HG02970 (cell line): Measurements from ENCODE around the gene FADS3.

ENCODE experiments used
- ATAC-seq: cut with Tn5 transposase; IDR thresholded peaks from one replicate; pipeline ENCODE4 v1.9.1; 2021; ENCODE audit warnings: mild to moderate bottlenecking, moderate library complexity, moderate number of reproducible peaks; ENCODE audit not compliant: unreplicated experiment, low FRiP score

Gene FADS3

DNA sequence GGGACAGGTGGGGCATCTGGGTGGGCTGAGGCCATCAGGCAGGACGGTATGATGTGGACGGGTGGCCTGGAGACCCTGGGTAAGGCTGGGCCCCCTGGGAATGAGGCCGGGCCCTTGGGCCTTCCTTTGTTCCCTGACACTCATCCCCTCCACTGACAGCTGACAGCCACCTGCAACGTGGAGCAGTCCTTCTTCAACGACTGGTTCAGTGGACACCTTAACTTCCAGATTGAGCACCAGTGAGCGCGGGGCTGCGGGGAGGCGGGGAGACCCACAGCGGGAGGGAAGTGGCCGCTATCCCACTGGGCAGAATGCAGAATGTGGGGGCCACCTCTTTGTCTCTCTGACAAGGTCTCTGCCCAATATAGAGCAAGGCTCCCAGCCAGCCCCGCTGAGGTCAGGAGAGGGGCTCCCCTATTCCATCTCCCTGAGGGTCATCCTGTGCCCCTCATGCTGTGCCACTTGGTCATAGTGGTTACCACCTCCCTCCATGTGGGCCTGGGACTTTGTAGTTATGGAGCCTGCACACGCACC lies 27.7 kb downstream of the FADS3 start:
- no peak for ATAC-seq

- ATAC-seq: no peak
Measured at GRCh38 chr11:61862714-61863547, 28.4 kb downstream of the FADS3 start.

GRCh38 chr11:61861634-61862033 lies 29.7 kb downstream of the FADS3 start:
- ATAC-seq: no peak

DNA sequence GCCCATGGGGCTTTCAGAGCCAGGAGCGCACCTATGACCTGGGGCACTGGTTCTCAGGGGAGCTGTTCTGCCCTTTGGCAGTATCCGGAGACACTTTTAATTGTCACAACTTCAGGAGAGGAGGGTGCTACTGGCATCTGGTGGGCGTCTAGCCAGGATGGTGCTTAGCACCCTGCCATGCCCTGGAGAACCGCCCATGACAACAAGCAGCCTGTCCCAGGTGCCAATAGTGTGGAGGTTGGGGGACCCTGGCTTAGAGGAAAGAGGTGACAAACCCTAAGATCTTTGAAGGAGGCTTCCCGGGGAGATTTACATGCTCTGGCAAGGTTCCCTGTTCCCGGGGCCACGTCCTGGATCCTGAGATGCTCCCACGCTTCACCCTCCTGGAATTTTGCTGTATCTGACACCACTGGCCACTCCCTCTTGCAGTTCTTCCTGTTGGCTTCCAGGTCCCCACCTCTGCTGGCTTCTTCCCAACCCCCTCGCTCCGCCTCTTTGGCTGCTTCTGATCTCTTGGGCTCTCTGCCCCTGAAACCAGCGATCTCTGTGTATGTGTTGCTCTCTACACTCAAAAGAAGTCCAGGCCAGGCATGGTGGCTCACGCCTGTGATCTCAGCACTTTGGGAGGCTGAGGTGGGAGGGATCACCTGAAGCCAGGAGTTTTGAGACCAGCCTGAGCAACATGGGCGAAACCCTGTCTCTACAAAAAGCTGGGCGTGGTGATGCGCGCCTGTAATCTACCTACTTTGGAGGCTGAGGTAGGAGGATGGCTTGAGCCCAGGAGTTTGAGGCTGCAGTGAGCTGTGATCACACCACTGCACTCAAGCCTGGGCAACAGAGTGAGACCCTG lies 31.1 kb downstream of the FADS3 start:
- no peak for ATAC-seq

DNA sequence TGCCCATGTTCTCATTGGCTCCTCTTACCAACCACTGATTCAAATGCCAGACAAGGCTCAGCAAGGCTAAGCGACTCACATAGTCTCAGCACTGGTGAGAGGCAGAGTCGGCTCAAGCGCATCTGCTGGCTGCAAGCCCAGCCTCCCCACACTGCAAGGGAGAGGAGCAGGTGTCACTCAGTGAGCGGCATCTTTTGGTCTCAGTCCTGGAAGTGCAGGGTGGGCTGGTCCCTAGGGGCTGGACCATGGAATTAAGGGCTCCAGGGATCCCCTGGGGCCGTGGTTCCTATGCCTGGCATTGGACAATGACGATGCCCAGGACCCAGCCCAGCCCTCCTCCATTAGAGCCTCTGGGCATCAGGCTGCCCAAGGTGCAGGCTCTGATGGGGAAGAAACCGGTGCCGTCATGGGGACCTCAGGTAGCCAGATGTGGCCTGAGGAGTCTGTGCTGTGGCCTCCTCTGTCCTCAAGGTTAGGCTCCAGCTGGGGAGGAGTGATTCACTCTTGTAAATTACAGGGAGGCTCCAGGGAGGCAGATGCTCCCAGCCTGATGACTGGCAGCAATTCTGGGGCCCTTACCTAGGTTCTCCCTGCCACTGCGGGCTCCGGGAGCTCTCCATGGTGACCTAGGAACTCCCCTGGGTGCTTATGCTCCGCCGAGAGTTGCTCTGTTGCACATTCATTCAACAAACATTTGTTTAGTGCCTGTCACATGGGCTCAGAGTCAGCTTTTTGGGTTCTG lies 35.2 kb downstream of the FADS3 start:
- no peak for ATAC-seq

DNA sequence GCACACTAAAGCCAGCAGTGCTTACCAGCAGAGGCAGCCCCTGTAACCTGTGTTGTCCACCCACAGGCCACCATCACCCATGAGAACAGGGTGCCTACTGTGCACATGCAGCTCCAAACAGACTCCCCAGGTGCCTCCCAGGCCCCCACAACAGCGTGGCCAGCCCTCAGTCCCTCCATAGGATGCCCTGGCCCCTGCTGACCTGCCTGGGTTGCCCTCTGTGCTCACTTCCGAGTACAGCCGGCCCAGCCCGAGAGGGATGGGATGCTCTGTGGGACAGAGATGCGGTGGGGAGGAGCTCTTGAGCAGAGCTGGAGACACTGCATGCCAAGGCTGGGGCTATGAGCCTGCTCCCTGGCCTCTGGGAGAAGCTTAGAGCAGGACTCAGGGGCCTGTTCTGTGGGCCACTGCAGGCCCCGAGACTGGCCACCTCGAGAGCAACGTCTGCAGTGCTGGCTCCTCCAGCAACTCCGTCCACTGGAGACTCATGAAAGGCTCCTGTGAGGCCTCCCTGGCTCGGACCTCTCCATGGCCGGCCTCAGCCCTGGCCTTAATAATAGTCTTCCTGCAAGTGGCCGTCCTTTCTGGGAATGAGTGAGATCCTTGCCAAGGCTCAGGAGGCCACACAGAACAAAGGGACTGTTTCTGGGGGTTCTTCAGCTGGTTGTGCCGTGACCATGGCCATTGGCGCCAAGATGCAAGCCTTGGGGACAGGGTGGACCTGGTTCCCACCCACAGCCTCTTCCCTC lies 36.2 kb downstream of the FADS3 start:
- no peak for ATAC-seq

GRCh38 chr11:61854206-61854895 lies 37.0 kb downstream of the FADS3 start:
- ATAC-seq: no peak

DNA sequence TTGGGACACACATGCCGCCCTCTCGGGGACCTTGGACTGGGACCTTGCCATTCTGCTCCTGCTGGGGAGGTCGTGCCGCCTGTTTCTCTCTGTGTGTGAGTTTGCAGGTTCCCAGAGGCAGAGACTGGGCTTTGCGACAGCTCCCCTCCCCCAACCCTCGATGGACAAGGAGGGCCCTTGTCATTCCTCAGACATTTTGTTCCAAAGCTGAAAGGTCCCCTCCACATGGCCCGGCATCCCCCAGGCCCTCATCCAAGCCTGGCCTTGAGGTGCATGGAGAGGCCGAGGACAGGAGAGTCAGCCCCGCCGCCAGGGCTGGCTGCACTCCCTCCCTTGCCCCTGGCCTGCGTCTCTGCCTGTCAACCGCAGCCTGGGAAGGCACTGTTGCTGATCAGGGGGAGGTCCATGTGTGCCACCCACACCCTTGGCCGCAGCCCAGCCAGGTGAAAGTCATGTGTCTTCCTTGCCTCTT lies 37.6 kb downstream of the FADS3 start:
- no peak for ATAC-seq

- ATAC-seq: no peak
Measured at GRCh38 chr11:61851900-61852295, 39.4 kb downstream of the FADS3 start.

DNA sequence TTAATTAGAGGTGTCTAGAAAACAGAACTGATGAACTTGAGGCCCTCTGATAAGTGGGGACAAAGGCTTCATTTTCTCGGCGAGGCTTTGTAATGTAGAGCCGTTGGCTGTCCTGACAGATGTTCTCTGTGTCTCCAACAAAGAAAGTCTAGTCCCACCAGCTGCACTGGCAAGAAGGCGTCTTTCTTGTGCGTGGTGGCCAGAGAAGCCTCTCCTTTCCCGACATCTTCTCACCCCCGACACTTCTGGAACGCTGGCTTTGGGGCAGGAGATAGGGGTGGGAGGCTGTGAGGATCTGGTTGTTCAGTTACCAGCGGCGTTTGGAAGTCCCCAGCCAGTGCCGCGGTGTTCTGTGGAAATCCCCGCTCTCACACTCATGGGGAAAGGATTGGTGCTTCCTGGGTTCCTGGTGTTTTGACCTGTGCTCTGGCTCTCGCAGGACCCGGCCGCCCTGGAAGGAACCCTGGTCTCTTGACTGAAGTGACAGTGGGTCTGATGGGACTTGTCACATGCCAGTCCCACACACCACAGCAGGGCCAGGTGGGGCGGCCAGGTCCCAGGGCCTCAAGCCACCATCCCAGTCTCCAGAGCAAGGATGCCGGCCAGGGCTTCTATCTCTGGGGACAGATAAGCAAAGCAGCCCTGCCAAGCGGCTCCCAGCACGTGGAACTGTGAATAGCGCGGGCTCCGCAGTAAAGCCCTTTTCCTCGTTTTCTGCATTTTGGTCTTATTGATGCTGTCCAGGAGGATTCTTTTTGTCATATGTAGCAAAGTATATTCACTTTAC lies 40.0 kb downstream of the FADS3 start:
- ATAC-seq: no peak

- ATAC-seq: no peak
Measured at GRCh38 chr11:61850687-61851086, 40.7 kb downstream of the FADS3 start.

DNA sequence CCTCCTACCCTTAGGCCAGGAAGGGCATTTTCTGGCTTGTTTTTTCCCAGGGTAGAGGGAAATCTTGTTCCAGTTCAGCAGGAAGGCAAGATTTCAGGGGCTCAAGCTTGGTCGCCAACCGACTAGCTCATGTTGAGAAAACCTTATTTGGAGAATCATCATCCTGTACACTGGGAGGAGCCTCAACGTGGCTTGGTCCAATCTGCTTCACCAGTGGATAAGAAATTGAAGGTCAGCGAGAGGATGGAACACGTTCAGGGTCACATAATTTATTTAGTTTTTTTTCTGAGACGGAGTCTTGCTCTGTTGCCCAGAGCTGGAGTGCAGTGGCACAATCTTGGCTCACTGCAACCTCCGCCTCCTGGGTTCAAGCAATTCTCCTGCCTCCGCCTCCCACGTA lies 42.7 kb downstream of the FADS3 start:
- ATAC-seq: no peak

GRCh38 chr11:61847914-61848581 lies 43.3 kb downstream of the FADS3 start:
- ATAC-seq: no peak

DNA sequence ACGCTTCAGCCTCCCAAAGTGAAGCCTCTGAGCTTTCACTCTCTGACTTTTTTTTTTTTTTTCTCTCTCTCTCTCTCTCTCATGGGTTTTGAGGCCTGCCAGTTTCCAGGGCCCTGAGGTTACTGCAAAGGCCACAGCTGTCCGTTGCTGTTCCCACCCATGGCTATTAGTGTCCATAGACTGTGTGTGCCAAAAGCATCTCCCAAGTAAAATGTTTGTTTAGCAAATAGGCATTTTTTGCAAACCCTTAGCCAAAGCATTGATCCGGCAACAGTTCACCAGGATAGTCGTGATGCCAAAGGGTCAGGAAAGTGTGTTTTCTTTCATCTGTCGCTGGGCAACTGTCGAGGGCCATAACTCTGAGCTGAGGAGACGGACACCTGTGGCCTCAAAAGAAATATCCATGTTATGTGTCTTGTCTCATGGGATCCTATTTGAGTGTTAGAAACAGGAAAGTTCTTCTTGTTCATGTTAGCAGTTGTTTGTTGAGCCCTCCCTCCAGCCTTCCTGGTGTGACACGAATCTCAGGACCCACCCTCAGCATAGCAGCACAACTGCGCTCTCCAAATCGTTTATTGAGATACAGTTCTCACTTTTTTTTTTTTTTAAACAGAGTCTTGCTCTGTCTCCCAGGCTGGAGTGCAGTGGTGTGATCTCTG lies 44.9 kb downstream of the FADS3 start:
- no peak for ATAC-seq

GRCh38 chr11:61844909-61845565 lies 46.3 kb downstream of the FADS3 start:
- ATAC-seq: no peak

GRCh38 chr11:61842528-61842820 lies 48.9 kb downstream of the FADS3 start:
- ATAC-seq: no peak
